Activated T-cell treated with anti-CD3 and anti-CD28 coated beads for 48 hours (primary cell): Measurements from ENCODE around the gene FBN1.

ENCODE experiments used
- DNase-seq: peaks from one replicate; pipeline ENCODE4 v3.0.0-alpha.2; 2020; ENCODE audit warnings: low read depth

FBN1 gene

GRCh38 chr15:48622237-48622636, 23.3 kb downstream of the FBN1 start:
- DNase-seq, result no peak

- no peak for DNase-seq
These were observed 26.1 kb downstream of the FBN1 start for GRCh38 chr15:48619446-48619845.

- DNase-seq, result no peak
These were observed 27.9 kb downstream of the FBN1 start for GRCh38 chr15:48617619-48618018.

GRCh38 chr15:48616216-48616615, 29.3 kb downstream of the FBN1 start:
- no peak for DNase-seq

- DNase-seq, result no peak
These were observed 31.5 kb downstream of the FBN1 start for GRCh38 chr15:48614051-48614450.

- DNase-seq, result no peak
These were observed 36.0 kb downstream of the FBN1 start for GRCh38 chr15:48609486-48609885.

GRCh38 chr15:48607846-48608245, 37.7 kb downstream of the FBN1 start:
- no peak for DNase-seq

- DNase-seq, result no peak
These were observed 40.9 kb downstream of the FBN1 start for GRCh38 chr15:48604567-48604966.

GRCh38 chr15:48603922-48604321, 41.6 kb downstream of the FBN1 start:
- no peak for DNase-seq

GRCh38 chr15:48603123-48603500, 42.4 kb downstream of the FBN1 start:
- DNase-seq, result no peak

GRCh38 chr15:48602358-48603122, 43.0 kb downstream of the FBN1 start:
- DNase-seq, result no peak

GRCh38 chr15:48601095-48601494, 44.4 kb downstream of the FBN1 start:
- DNase-seq, result no peak

GRCh38 chr15:48596841-48597240, 48.7 kb downstream of the FBN1 start:
- no peak for DNase-seq

- DNase-seq, result no peak
These were observed 49.1 kb downstream of the FBN1 start for GRCh38 chr15:48596415-48596814.

GRCh38 chr15:48595981-48596380, 49.5 kb downstream of the FBN1 start:
- no peak for DNase-seq

- no peak for DNase-seq
These were observed 52.6 kb downstream of the FBN1 start for GRCh38 chr15:48592933-48593332.

- no peak for DNase-seq
These were observed 53.2 kb downstream of the FBN1 start for GRCh38 chr15:48592221-48592731.

GRCh38 chr15:48590723-48591122, 54.8 kb downstream of the FBN1 start:
- DNase-seq, result no peak

GRCh38 chr15:48584812-48585563, 60.5 kb downstream of the FBN1 start:
- no peak for DNase-seq

- DNase-seq, result no peak
These were observed 61.3 kb downstream of the FBN1 start for GRCh38 chr15:48584090-48584811.

- DNase-seq, result no peak
These were observed 62.9 kb downstream of the FBN1 start for GRCh38 chr15:48582452-48583247.

- DNase-seq, result no peak
These were observed 64.3 kb downstream of the FBN1 start for GRCh38 chr15:48581219-48581618.
